Natural killer cell treated with Interleukin-12 subunit alpha and Interleukin-12 subunit beta and Interleukin-15 and Interleukin-18, amount 100 ng/mL, for 72 hours (primary cell): Measurements from ENCODE around the gene PNPO. TPM values are rescaled to one million over a fixed set of nuclear protein-coding genes. Genes with fewer than 3 reads are reported as not detected.

Source experiments
- ATAC-seq, 2 donors: fragments of 150-1000 bp; cut with Tn5 transposase in 1 of 2; sonication (Bioruptor Pico), chemical (Tn5 transposase) in 1 of 2; 2 replicates each; pipeline ENCODE4 v1.10.0; 2021
- DNase-seq: peaks from one replicate; pipeline ENCODE4 v3.0.0; 2022; ENCODE audit warnings: low spot score
- H3K27ac Mint-ChIP-seq, 2 donors: 1 replicate in 1 of 2; 2 replicates in 1 of 2; pipeline ENCODE4 v1.8.0; 2022; ENCODE audit warnings: mixed read lengths in 2 of 2, mild to moderate bottlenecking in 1 of 2, moderate library complexity in 1 of 2
- H3K27me3 Mint-ChIP-seq, 2 donors: 1 replicate in 1 of 2; 2 replicates in 1 of 2; pipeline ENCODE4 v1.8.0; 2022; ENCODE audit warnings: mixed read lengths in 2 of 2
- H3K36me3 Mint-ChIP-seq: one replicate; pipeline ENCODE4 v1.8.0; 2022; ENCODE audit warnings: mixed read lengths
- H3K4me1 Mint-ChIP-seq, 2 donors: 1 replicate in 1 of 2; 2 replicates in 1 of 2; pipeline ENCODE4 v1.8.0; 2022; ENCODE audit warnings: low read depth in 2 of 2, mixed read lengths in 2 of 2, mild to moderate bottlenecking in 1 of 2
- H3K4me3 Mint-ChIP-seq: one replicate; pipeline ENCODE4 v1.8.0; 2022; ENCODE audit warnings: mixed read lengths
- H3K9me3 Mint-ChIP-seq: 2 replicates; pipeline ENCODE4 v1.8.0; 2022; ENCODE audit warnings: mixed read lengths
- total RNA-seq, 2 donors: library from RNA; stranded (reverse); gene quantifications; one replicate each; pipeline ENCODE4 v1.2.3, GENCODE V29; 2022

Gene PNPO
- total RNA-seq, 2 donors from 2014 or later = 21.5 to 39.9 TPM

DNA sequence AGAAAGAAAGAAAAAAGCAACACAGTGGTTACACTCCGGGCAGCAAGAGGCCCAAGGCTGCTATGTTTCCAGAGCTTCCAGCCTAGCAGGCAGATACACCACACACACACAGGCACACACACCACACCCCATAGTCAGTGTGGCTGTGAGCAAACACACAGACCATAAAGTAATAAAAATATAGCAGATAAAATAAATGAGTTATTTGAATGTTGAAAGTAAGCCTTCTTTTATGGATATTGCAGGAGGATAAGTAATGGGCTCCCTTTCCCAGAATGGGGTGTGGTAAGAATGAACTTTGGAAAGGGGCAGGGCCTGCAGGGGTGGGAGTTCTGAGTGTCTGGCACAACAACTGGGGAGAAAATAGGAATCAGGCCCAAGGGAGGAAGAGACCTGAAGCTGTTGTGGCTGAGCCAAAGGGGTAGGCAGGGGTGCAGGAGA, 24.7 kb downstream of the PNPO start:
- H3K27ac Mint-ChIP-seq = no peak overlapping the region
- H3K9me3 Mint-ChIP-seq = no peaks in the 10 kb centered on the region
- peaks cover 12 to 14% of the 10 kb centered on the region in 2 donors for H3K4me1 Mint-ChIP-seq
- no peak overlapping the region for H3K4me3 Mint-ChIP-seq
- H3K27me3 Mint-ChIP-seq = peaks cover 0 to 3% of the 10 kb centered on the region in 2 donors
- DNase-seq (no peak), ATAC-seq (no peak)
- H3K36me3 Mint-ChIP-seq = no peaks in the 10 kb centered on the region

DNA sequence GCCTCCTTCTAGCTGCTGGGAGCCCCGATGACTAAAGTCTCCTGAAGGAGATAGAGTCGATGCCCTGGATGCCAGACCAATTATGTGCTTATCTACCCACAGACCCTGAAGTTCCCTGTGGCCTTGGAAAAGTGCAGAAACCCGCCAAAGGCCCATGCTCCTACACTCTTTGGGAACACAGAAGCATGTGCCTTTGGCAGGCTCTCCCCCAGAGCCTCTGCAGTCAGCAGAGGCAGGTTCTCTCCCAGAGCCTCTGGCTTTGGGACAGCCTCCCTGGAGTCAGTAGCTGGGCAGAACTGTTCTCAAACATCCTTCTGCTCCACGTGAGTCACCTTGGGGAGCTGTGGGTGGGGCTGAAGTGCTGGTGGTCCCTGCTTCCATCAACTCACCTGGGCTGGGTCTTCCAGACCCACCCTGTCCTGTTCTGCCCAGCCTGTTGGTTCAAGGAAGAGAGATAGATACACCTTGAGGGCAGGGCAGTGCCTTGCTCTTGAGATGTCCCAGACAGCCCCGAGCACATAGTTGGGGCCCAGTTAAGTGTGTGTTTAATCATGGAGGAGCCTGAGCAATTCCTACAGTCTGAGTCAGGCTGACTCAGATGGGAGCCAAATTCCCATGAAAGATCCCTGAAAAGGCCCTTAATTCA, 26.4 kb downstream of the PNPO start:
- Mint-ChIP-seq H3K36me3 (no peaks in the 10 kb centered on the region), H3K9me3 (no peaks in the 10 kb centered on the region), H3K4me3 (no peak overlapping the region), H3K4me1 (peaks cover 12 to 17% of the 10 kb centered on the region in 2 donors), H3K27ac (no peak overlapping the region), H3K27me3 (peaks cover 0 to 3% of the 10 kb centered on the region in 2 donors)
- DNase-seq (no peak), ATAC-seq (no peak)

DNA sequence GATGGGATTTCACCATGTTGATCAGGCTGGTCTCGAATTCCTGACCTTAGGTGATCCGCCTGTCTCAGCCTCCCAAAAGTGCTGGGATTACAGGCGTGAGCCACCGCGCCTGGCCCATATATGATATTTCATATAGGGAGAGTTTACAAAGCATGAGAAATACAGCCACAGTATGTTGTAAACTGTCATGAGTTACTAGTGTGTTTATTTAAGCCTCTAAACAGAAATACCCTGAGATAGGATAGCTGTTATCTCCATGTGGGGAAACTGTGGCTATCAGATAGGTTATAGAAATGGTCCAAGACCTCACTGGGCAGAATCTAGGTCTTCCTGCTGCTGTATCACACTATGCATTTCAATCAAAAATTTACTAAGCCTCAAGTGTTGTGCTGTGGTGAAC, 27.5 kb downstream of the PNPO start:
- Mint-ChIP-seq H3K27me3 (peaks cover 0 to 3% of the 10 kb centered on the region in 2 donors), H3K4me3 (no peak overlapping the region), H3K4me1 (peaks cover 12 to 17% of the 10 kb centered on the region in 2 donors), H3K9me3 (no peaks in the 10 kb centered on the region), H3K36me3 (no peaks in the 10 kb centered on the region), H3K27ac (no peak overlapping the region)
- DNase-seq (no peak), ATAC-seq (no peak)

DNA sequence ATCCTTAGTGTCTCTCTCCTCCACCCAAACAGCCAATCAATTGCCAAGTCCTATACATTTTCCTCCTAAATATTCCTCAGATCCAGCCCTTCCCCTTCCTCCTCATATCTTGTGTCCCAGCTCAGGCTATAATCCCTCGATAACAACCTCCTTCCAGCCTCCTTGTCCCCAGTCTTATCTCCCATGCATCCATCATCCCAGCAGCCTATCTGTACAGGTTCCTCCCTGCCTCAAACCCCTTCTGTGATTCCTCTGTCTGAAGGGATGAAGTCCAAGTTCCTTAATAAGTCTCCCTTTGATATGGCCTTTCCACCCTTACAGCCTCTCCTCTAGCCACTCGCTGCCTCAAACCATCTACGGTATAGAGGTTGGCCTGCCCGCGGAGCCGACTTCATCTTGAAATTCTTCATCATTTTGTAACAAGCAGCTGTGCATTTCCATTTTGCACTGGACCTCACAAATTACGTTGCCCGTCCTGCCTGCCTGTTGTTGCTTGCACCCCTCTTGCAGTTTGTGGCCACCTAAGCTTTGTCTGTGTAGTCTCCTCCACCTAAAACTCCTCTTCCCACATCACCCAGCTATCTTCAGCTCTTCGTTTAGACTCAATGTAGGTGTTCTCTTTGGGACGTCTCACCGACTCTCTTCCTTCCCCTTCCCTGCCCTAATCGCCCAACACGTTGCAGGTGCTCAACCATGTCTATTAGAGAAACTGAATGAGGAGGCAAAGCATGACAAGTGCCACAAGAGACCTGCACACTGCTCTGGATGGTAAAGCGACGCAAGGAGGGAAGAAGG, 28.8 kb downstream of the PNPO start:
- ATAC-seq = no peak
- peak overlapping the region; percentile 90 to 91 for H3K27ac Mint-ChIP-seq

DNA sequence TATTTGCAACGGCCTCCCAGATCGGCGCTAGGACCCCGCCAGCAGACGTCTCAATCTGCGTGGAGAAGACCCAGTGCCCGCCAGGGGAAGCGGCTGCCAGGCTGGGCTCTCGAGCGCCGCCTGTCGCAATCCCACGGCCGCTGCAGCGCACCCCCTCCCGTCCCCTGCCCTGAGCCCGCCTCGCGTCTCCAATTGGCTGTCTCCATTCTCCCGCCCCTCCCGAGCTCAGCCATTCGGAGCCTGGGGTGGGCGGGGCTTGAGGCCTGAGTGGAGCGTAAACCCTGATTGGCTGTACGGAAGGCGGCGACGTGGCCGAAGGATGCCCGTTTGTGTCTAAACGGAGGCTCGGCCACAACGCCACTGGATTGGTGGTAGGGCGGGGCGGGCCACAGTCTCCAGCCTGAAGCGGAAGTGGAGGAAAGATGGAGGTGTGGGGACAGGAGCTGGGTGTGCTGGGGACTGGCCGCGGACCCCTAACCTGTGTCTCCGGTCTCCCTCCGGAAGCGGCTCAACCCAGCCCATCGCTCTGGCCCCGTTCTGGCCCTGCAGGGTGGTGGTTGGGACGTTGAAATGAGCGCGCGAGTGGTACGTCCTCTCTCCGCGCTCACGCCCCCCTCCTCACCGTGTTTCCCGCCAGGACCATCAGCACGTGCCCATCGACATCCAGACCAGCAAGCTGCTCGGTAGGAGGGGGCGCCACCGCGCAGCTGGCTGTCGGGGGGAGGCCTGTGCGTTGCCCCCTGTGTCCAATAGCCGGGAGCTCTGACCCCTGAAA, 29.5 kb downstream of the PNPO start, which contains the start of gene CDK5RAP3:
Gene CDK5RAP3 (plus strand): TSS at position 389 of the 775 bp plus-strand sequence. CDS start 34 bp downstream, at position 423.
- H3K36me3 Mint-ChIP-seq = peaks cover 11% of the 10 kb centered on the region
- H3K27ac Mint-ChIP-seq = peak within 1 kb of the TSS; percentile 90 to 91
- H3K27me3 Mint-ChIP-seq = peaks cover 0 to 3% of the 10 kb centered on the region in 2 donors
- peak; percentile 99 for ATAC-seq
- no peaks in the 10 kb centered on the region for H3K9me3 Mint-ChIP-seq
- H3K4me3 Mint-ChIP-seq = peak within 1 kb of the TSS; percentile 88
- H3K4me1 Mint-ChIP-seq = peaks cover 12 to 24% of the 10 kb centered on the region in 2 donors
- DNase-seq = peak; percentile 100

More for the DNA sequence above, 28.8 kb downstream of the PNPO start:
- Mint-ChIP-seq H3K36me3 (peaks cover 6% of the 10 kb centered on the region), H3K27me3 (peaks cover 0 to 3% of the 10 kb centered on the region in 2 donors), H3K4me1 (peaks cover 12 to 20% of the 10 kb centered on the region in 2 donors), H3K9me3 (no peaks in the 10 kb centered on the region), H3K4me3 (peak overlapping the region; percentile 88)
- DNase-seq = no peak

DNA sequence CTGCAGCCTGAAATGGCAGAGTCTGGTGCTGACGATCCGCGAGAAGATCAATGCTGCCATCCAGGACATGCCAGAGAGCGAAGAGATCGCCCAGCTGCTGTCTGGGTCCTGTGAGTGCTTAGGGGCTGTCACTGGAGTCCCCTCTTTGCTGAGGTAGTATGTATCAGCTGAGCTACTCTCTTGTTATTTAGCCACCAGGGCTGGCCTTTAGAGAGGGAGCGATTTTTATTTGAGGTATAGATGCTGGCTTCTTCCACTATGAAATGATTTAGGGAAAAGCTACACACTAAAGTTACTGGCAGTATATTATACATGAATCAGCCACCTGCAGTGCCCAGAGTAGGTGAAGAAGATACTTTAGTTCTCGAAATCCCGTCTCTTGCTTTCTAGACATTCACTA, 32.2 kb downstream of the PNPO start:
- Mint-ChIP-seq H3K4me3 (peak overlapping the region; percentile 15), H3K27me3 (peaks cover 0 to 3% of the 10 kb centered on the region in 2 donors), H3K36me3 (peaks cover 11% of the 10 kb centered on the region)

DNA sequence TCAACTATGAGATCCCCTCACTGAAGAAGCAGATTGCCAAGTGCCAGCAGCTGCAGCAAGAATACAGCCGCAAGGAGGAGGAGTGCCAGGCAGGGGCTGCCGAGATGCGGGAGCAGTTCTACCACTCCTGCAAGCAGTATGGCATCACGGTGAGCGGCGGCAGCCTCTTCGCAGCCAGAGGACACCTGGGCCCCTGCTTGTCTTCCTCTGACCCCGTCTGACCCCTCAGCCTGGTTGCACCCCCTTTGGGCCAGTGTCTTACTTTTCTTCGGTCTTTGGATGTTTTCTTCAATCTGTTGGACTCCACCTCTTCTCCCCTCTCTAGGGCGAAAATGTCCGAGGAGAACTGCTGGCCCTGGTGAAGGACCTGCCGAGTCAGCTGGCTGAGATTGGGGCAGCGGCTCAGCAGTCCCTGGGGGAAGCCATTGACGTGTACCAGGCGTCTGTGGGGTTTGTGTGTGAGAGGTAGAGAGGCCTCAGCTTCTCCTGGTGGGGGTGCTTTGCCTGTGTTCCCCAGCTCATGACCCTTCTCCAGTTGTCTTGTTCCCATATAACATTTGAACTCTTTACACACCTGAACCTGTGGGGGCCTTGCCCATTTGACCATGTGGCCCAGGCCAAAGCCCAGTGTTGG, 33.9 kb downstream of the PNPO start:
- DNase-seq (no peak), ATAC-seq (no peak)
- Mint-ChIP-seq H3K36me3 (peaks cover 22% of the 10 kb centered on the region), H3K4me3 (no peak overlapping the region), H3K9me3 (no peaks in the 10 kb centered on the region), H3K27ac (no peak overlapping the region), H3K4me1 (peaks cover 6 to 16% of the 10 kb centered on the region in 2 donors), H3K27me3 (peaks cover 0 to 2% of the 10 kb centered on the region in 2 donors)

More for the DNA sequence above, 32.2 kb downstream of the PNPO start:
- no peak for DNase-seq
- H3K4me1 Mint-ChIP-seq = peaks cover 12 to 24% of the 10 kb centered on the region in 2 donors
- no peak for ATAC-seq
- H3K9me3 Mint-ChIP-seq = no peaks in the 10 kb centered on the region
- no peak overlapping the region for H3K27ac Mint-ChIP-seq

DNA sequence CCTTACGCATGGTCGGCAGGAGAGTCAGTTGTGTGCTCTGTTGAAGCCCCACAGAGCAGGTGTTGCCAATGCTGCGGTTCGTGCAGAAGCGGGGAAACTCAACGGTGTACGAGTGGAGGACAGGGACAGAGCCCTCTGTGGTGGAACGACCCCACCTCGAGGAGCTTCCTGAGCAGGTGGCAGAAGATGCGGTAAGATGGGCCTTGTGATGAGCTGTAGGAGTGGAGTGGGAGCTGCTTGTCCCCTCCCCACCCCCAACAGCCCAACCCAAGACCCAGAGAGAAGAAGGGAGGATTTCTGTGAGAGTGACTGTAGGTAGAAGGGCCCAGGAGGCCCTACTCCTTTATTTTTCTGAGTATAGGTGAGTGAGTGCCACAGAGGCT, 34.4 kb downstream of the PNPO start:
- no peak overlapping the region for H3K27ac Mint-ChIP-seq
- peaks cover 23% of the 10 kb centered on the region for H3K36me3 Mint-ChIP-seq
- DNase-seq = no peak
- H3K27me3 Mint-ChIP-seq = no peaks in the 10 kb centered on the region
- H3K4me3 Mint-ChIP-seq = no peak overlapping the region
- ATAC-seq = no peak
- peaks cover 7 to 17% of the 10 kb centered on the region in 2 donors for H3K4me1 Mint-ChIP-seq
- H3K9me3 Mint-ChIP-seq = no peaks in the 10 kb centered on the region

DNA sequence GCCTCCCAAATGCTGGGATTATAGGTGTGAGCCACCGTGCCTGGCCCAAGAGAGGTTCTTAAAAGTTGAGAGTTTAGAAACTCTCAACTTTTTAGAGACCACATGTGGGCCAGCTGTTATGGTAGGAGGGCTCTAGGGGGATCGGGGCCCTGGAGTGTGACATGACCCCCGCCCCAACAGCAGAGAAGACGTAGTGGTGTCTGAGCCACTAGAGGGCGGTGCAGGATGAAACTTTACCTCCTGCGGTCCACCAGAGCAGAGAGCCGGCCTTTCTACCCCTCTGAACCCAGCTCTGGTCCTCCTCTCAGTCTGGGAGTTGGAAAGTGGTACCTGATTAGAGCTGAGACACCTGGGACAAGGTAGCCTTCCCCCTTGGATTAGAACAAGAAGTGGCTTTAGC, 37.0 kb downstream of the PNPO start:
- peaks cover 27% of the 10 kb centered on the region for H3K36me3 Mint-ChIP-seq
- peak in 1 of 2 donors; percentile 51 for ATAC-seq
- no peaks in the 10 kb centered on the region for H3K27me3 Mint-ChIP-seq
- H3K27ac Mint-ChIP-seq = no peak overlapping the region
- no peak overlapping the region for H3K4me3 Mint-ChIP-seq
- peaks cover 14 to 26% of the 10 kb centered on the region in 2 donors for H3K4me1 Mint-ChIP-seq
- no peak for DNase-seq
- no peaks in the 10 kb centered on the region for H3K9me3 Mint-ChIP-seq

DNA sequence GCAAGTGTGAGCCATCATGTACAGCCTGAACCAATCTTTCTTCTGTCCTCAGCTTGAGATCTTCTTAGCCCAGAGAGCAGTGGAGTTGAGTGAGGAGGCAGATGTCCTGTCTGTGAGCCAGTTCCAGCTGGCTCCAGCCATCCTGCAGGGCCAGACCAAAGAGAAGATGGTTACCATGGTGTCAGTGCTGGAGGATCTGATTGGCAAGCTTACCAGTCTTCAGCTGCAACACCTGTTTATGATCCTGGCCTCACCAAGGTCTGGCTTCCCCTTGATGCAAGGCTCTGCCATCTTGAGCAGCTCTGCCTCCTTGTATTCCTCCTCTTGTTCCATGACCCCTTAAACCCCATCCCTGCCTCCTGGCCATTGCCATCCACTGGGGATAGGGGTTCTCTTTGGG, 39.2 kb downstream of the PNPO start:
- Mint-ChIP-seq H3K27ac (no peak overlapping the region), H3K36me3 (peaks cover 20% of the 10 kb centered on the region), H3K4me3 (no peak overlapping the region), H3K9me3 (no peaks in the 10 kb centered on the region), H3K27me3 (no peaks in the 10 kb centered on the region), H3K4me1 (peaks cover 14 to 26% of the 10 kb centered on the region in 2 donors)
- DNase-seq (no peak), ATAC-seq (no peak)

DNA sequence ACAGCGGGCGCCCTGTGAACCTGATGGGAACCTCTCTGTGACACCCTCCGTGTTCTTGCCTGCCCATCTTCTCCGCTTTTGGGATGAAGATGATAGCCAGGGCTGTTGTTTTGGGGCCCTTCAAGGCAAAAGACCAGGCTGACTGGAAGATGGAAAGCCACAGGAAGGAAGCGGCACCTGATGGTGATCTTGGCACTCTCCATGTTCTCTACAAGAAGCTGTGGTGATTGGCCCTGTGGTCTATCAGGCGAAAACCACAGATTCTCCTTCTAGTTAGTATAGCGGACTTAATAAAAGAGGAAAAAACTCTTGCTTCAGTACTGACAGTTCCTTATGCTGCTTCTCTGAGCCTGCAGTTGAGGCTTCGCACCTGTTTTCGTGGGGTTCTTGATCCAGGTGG, 40.1 kb downstream of the PNPO start:
- Mint-ChIP-seq H3K9me3 (no peaks in the 10 kb centered on the region), H3K27ac (no peak overlapping the region), H3K36me3 (peaks cover 15% of the 10 kb centered on the region), H3K4me3 (no peak overlapping the region), H3K27me3 (no peaks in the 10 kb centered on the region), H3K4me1 (peaks cover 14 to 22% of the 10 kb centered on the region in 2 donors)
- DNase-seq = no peak
- ATAC-seq = peak in 1 of 2 donors; percentile 41

DNA sequence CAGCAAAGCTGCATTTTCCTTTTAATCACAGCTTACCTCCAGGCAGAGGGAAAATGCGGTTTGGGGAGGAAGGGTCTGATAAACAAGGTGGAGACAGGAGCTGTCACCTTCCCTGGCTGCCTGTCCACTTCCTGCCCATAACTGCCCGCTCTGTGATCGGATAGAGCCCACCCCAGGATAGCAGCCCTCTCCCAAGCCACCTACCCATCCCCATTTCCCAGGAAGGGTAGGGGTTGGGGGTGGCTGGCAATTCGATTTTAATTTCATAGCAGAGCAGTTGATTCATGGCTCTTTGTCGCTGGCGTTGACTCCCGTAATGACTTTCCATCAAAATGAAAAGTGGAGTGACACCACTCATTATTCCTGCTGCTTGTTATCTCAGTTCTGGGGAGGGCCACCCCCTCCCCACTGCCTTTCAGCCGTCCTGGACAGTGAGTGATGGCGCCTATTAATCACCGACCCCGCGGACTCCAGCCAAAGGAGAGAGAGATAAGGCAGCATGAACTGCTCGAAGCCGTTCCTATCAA, 40.8 kb downstream of the PNPO start:
- no peak for ATAC-seq
- peaks cover 14 to 22% of the 10 kb centered on the region in 2 donors for H3K4me1 Mint-ChIP-seq
- H3K27me3 Mint-ChIP-seq = no peaks in the 10 kb centered on the region
- no peaks in the 10 kb centered on the region for H3K9me3 Mint-ChIP-seq
- H3K4me3 Mint-ChIP-seq = no peak overlapping the region
- no peak overlapping the region for H3K27ac Mint-ChIP-seq
- no peak for DNase-seq
- H3K36me3 Mint-ChIP-seq = peaks cover 15% of the 10 kb centered on the region
